ENCODE results near the gene ZFP36. TPM values are rescaled to one million over a fixed set of nuclear protein-coding genes. Genes with fewer than 3 reads are reported as not detected.
A peak's percentile ranks its signal among the peaks of the same experiment; 100 is the strongest.

The ZFP36 gene
- total and polyA plus RNA-seq, 7 experiments from 2014 or later: 72.1 to 1,250 (median 177) TPM

- ChIA-PET CTCF (interaction anchor here (0.8 kb wide), 1 partner anchor 16 kb away, joined by 4 read pairs; no protein-coding TSS in a partner anchor), POLR2A (no interaction called here)
- Mint-ChIP-seq H3K4me1 (peaks cover 0 to 6% (median 0%) of the 10 kb centered on the region in 7 donors), H3K9me3 (no peaks in the 10 kb centered on the region), H3K27me3 (no peaks in the 10 kb centered on the region), H3K36me3 (peaks cover 4 to 27% (median 9%) of the 10 kb centered on the region in 5 donors), H3K4me3 (no peak overlapping the region), H3K27ac (peak overlapping the region in 1 of 9 donors; percentile 22)
- Histone ChIP-seq H3K4me3 (ENCODE audit: low read length) (no peak overlapping the region), H3K27me3 (ENCODE audit: control insufficient read depth in 2 of 2, insufficient read depth in 2 of 2, low read length in 2 of 2) (no peaks in the 10 kb centered on the region), H3K4me1 (ENCODE audit: control insufficient read depth in 2 of 2, insufficient read depth in 2 of 2, low read length in 2 of 2) (no peaks in the 10 kb centered on the region), H3K36me3 (ENCODE audit: control insufficient read depth in 2 of 3, insufficient read depth in 3 of 3, low read length in 3 of 3) (peaks cover 0 to 70% (median 10%) of the 10 kb centered on the region in 3 experiments), H3K9me3 (ENCODE audit: control insufficient read depth in 2 of 3, low read length in 3 of 3) (no peaks in the 10 kb centered on the region), H3K27ac (ENCODE audit: low read depth, low read length) (no peak overlapping the region)
- ATAC-seq: no peak
- no peak for DNase-seq
- intact Hi-C loops (cut with micrococcal nuclease): no loop called here
Measured at GRCh38 chr19:39365531-39365930, 41.1 kb upstream of the ZFP36 start.

GRCh38 chr19:39369200-39369599, 37.4 kb upstream of the ZFP36 start:
- ChIA-PET POLR2A (interaction anchor here (0.7 kb wide), 1 partner anchor 129 kb away, joined by 3 read pairs; no protein-coding TSS in a partner anchor), CTCF (interaction anchor here (0.6 kb wide), 1 partner anchor 1095 kb away, joined by 3 read pairs; no protein-coding TSS in a partner anchor)

DNA sequence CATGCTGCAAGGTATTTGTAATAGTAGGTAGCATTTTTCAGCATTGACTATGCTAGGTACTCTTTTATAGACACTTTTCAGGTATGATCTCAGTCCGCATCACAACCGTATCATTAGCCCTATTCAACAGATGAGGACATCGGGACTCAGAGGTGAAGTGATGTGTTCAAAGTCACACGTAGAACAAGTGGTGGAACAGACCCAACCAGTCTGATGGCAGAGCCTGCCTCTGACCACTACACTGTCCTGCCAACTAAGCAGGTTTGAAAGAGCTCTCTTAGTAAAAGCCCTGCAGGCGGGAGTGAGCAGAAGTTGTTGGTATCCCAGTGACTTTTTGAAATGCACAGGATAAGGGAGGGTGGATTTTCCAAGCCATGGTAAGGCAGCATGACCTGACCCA, 35.9 kb upstream of the ZFP36 start:
- H3K27ac ChIP-seq (ENCODE audit: low read depth, low read length): no peak overlapping the region
- H3K4me1 Mint-ChIP-seq: peaks cover 0 to 1% (median 0%) of the 10 kb centered on the region in 7 donors
- H3K4me1 ChIP-seq (ENCODE audit: control insufficient read depth in 2 of 2, insufficient read depth in 2 of 2, low read length in 2 of 2): no peaks in the 10 kb centered on the region
- ChIA-PET POLR2A (no interaction called here), CTCF (no interaction called here)
- no peak overlapping the region for H3K4me3 ChIP-seq (ENCODE audit: low read length)
- intact Hi-C loops (cut with micrococcal nuclease): no loop called here
- ATAC-seq: no peak
- H3K4me3 Mint-ChIP-seq: no peak overlapping the region
- H3K36me3 Mint-ChIP-seq: peaks cover 9 to 34% (median 20%) of the 10 kb centered on the region in 5 donors
- no peaks in the 10 kb centered on the region for H3K9me3 Mint-ChIP-seq
- H3K9me3 ChIP-seq (ENCODE audit: control insufficient read depth in 2 of 3, low read length in 3 of 3): no peaks in the 10 kb centered on the region
- no peak for DNase-seq
- peaks cover 0 to 70% (median 3%) of the 10 kb centered on the region in 3 experiments for H3K36me3 ChIP-seq (ENCODE audit: control insufficient read depth in 2 of 3, insufficient read depth in 3 of 3, low read length in 3 of 3)
- no peaks in the 10 kb centered on the region for H3K27me3 ChIP-seq (ENCODE audit: control insufficient read depth in 2 of 2, insufficient read depth in 2 of 2, low read length in 2 of 2)
- peak overlapping the region in 2 of 9 donors; percentile 5 to 25 for H3K27ac Mint-ChIP-seq
- H3K27me3 Mint-ChIP-seq: no peaks in the 10 kb centered on the region

More at GRCh38 chr19:39369200-39369599, 37.4 kb upstream of the ZFP36 start:
- H3K27me3 ChIP-seq (ENCODE audit: control insufficient read depth in 2 of 2, insufficient read depth in 2 of 2, low read length in 2 of 2): no peaks in the 10 kb centered on the region
- Mint-ChIP-seq H3K9me3 (no peaks in the 10 kb centered on the region), H3K4me1 (peaks cover 0 to 3% (median 0%) of the 10 kb centered on the region in 7 donors), H3K4me3 (no peak overlapping the region), H3K27ac (peak overlapping the region in 2 of 9 donors; percentile 48 to 55), H3K27me3 (no peaks in the 10 kb centered on the region), H3K36me3 (peaks cover 9 to 34% (median 14%) of the 10 kb centered on the region in 5 donors)
- H3K36me3 ChIP-seq (ENCODE audit: control insufficient read depth in 2 of 3, insufficient read depth in 3 of 3, low read length in 3 of 3): peaks cover 0 to 70% (median 3%) of the 10 kb centered on the region in 3 experiments
- H3K4me1 ChIP-seq (ENCODE audit: control insufficient read depth in 2 of 2, insufficient read depth in 2 of 2, low read length in 2 of 2): no peaks in the 10 kb centered on the region
- H3K4me3 ChIP-seq (ENCODE audit: low read length): no peak overlapping the region
- intact Hi-C loops (cut with micrococcal nuclease): no loop called here
- DNase-seq: no peak
- no peak overlapping the region for H3K27ac ChIP-seq (ENCODE audit: low read depth, low read length)
- no peak for ATAC-seq
- no peaks in the 10 kb centered on the region for H3K9me3 ChIP-seq (ENCODE audit: control insufficient read depth in 2 of 3, low read length in 3 of 3)

GRCh38 chr19:39372047-39372802, 34.4 kb upstream of the ZFP36 start:
- intact Hi-C loops (cut with micrococcal nuclease): no loop called here
- Histone ChIP-seq H3K27me3 (ENCODE audit: control insufficient read depth in 2 of 2, insufficient read depth in 2 of 2, low read length in 2 of 2) (no peaks in the 10 kb centered on the region), H3K4me3 (ENCODE audit: low read length) (no peak overlapping the region), H3K27ac (ENCODE audit: low read depth, low read length) (no peak overlapping the region), H3K9me3 (ENCODE audit: control insufficient read depth in 2 of 3, low read length in 3 of 3) (no peaks in the 10 kb centered on the region), H3K4me1 (ENCODE audit: control insufficient read depth in 2 of 2, insufficient read depth in 2 of 2, low read length in 2 of 2) (no peaks in the 10 kb centered on the region), H3K36me3 (ENCODE audit: control insufficient read depth in 2 of 3, insufficient read depth in 3 of 3, low read length in 3 of 3) (peaks cover 4 to 75% (median 10%) of the 10 kb centered on the region in 3 experiments)
- DNase-seq (no peak), ATAC-seq (no peak)
- H3K36me3 Mint-ChIP-seq: peaks cover 14 to 45% (median 25%) of the 10 kb centered on the region in 5 donors
- H3K9me3 Mint-ChIP-seq: no peaks in the 10 kb centered on the region
- ChIA-PET POLR2A (no interaction called here), CTCF (interaction anchor here (0.7 kb wide), 1 partner anchor 1076 kb away, joined by 3 read pairs; no protein-coding TSS in a partner anchor)
- H3K4me3 Mint-ChIP-seq: no peak overlapping the region
- peaks cover 0 to 1% (median 0%) of the 10 kb centered on the region in 7 donors for H3K4me1 Mint-ChIP-seq
- H3K27ac Mint-ChIP-seq: peak overlapping the region in 5 of 9 donors; percentile 0 to 38 (median 10)
- no peaks in the 10 kb centered on the region for H3K27me3 Mint-ChIP-seq

GRCh38 chr19:39372941-39373340, 33.7 kb upstream of the ZFP36 start:
- Histone ChIP-seq H3K4me1 (ENCODE audit: control insufficient read depth in 2 of 2, insufficient read depth in 2 of 2, low read length in 2 of 2) (no peaks in the 10 kb centered on the region), H3K27ac (ENCODE audit: low read depth, low read length) (no peak overlapping the region), H3K27me3 (ENCODE audit: control insufficient read depth in 2 of 2, insufficient read depth in 2 of 2, low read length in 2 of 2) (no peaks in the 10 kb centered on the region), H3K4me3 (ENCODE audit: low read length) (no peak overlapping the region), H3K9me3 (ENCODE audit: control insufficient read depth in 2 of 3, low read length in 3 of 3) (no peaks in the 10 kb centered on the region), H3K36me3 (ENCODE audit: control insufficient read depth in 2 of 3, insufficient read depth in 3 of 3, low read length in 3 of 3) (peaks cover 4 to 83% (median 16%) of the 10 kb centered on the region in 3 experiments)
- H3K4me3 Mint-ChIP-seq: no peak overlapping the region
- H3K27me3 Mint-ChIP-seq: no peaks in the 10 kb centered on the region
- intact Hi-C loops (cut with micrococcal nuclease): no loop called here
- POLR2A ChIA-PET: no interaction called here
- peaks cover 0 to 1% (median 0%) of the 10 kb centered on the region in 7 donors for H3K4me1 Mint-ChIP-seq
- H3K27ac Mint-ChIP-seq: peak overlapping the region in 1 of 9 donors; percentile 26
- DNase-seq: no peak
- H3K9me3 Mint-ChIP-seq: no peaks in the 10 kb centered on the region
- peaks cover 14 to 50% (median 26%) of the 10 kb centered on the region in 5 donors for H3K36me3 Mint-ChIP-seq
- CTCF ChIA-PET: no interaction called here
- no peak for ATAC-seq

DNA sequence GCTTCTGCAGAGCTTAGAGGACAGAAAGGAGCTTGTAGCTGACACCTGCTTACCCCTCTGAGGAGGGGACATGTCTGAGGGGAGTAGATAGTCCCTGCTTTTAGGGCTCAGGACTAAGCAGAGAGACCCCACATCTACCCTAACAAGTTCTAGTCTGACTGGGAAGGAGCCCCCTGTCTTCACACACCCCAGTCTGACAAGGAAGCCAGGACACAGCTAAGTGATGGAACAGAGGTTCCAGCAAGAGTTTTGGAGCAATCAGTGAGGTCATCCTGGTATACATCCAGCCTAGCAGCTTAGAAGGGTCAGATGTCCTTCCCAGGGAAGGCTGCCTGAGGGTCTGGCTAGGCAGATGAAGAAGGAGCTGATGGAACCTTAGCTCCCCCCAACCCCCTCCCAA, 30.7 kb upstream of the ZFP36 start:
- Mint-ChIP-seq H3K27ac (peak overlapping the region in 1 of 9 donors; percentile 6), H3K4me1 (peaks cover 0 to 1% (median 0%) of the 10 kb centered on the region in 7 donors), H3K27me3 (no peaks in the 10 kb centered on the region), H3K9me3 (no peaks in the 10 kb centered on the region), H3K36me3 (peaks cover 9 to 58% (median 17%) of the 10 kb centered on the region in 5 donors), H3K4me3 (no peak overlapping the region)
- ATAC-seq (no peak), DNase-seq (no peak)
- Histone ChIP-seq H3K27me3 (ENCODE audit: control insufficient read depth in 2 of 2, insufficient read depth in 2 of 2, low read length in 2 of 2) (no peaks in the 10 kb centered on the region), H3K4me3 (ENCODE audit: low read length) (no peak overlapping the region), H3K9me3 (ENCODE audit: control insufficient read depth in 2 of 3, low read length in 3 of 3) (no peaks in the 10 kb centered on the region), H3K36me3 (ENCODE audit: control insufficient read depth in 2 of 3, insufficient read depth in 3 of 3, low read length in 3 of 3) (peaks cover 4 to 89% (median 21%) of the 10 kb centered on the region in 3 experiments), H3K27ac (ENCODE audit: low read depth, low read length) (no peak overlapping the region), H3K4me1 (ENCODE audit: control insufficient read depth in 2 of 2, insufficient read depth in 2 of 2, low read length in 2 of 2) (no peaks in the 10 kb centered on the region)
- ChIA-PET POLR2A (interaction anchor here (0.5 kb wide), 1 partner anchor 74 kb away, joined by 6 read pairs; no protein-coding TSS in a partner anchor), CTCF (no interaction called here)
- intact Hi-C loops (cut with micrococcal nuclease): no loop called here
